ES-I3 (cell line): ENCODE data around the gene ITIH5.

Experiments
- H3K36me3 ChIP-seq: 2 replicates; pipeline ENCODE4 v1.6.1; 2013; ENCODE audit warnings: mild to moderate bottlenecking, low read length, control low read depth, moderate library complexity; ENCODE audit not compliant: insufficient read depth
- H3K4me1 ChIP-seq: 2 replicates; pipeline ENCODE4 v1.6.1; 2013; ENCODE audit warnings: mild to moderate bottlenecking, control low read depth, low read length; ENCODE audit not compliant: insufficient read depth
- H3K9ac ChIP-seq: 2 replicates; pipeline ENCODE4 v1.6.1; 2013; ENCODE audit warnings: low read depth, mild to moderate bottlenecking, low read length, moderate library complexity
- H3K9me3 ChIP-seq: 2 replicates; pipeline ENCODE4 v1.6.1; 2013; ENCODE audit warnings: mild to moderate bottlenecking, low read length, moderate library complexity; ENCODE audit not compliant: control insufficient read depth, insufficient read depth

Gene ITIH5

DNA sequence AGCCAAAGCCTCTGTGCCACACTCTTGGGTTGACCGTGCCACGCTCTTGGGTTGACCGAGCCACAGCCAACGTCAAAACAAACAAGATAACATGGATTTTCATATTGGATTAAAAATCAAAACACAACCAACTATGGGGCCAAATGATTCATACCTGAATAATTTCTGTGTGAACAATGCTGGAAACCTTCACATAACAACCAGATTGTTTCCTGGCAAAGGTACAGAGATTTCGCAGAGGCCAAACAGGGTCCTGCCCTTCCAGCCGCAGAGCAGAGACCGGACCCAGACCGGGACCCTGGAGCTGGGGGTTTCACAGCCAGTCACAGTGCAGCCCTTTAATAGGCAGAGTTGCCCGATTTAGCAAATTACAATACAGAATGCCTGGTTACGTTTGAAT lies 40.5 kb downstream of the ITIH5 start:
- no peak overlapping the region for H3K9ac ChIP-seq

GRCh38 chr10:7625836-7626235 lies 40.9 kb downstream of the ITIH5 start:
- Histone ChIP-seq H3K4me1 (no peaks in the 10 kb centered on the region), H3K36me3 (no peaks in the 10 kb centered on the region)

More for the DNA sequence above, 40.5 kb downstream of the ITIH5 start:
- H3K36me3 ChIP-seq, result no peaks in the 10 kb centered on the region
- H3K4me1 ChIP-seq, result no peaks in the 10 kb centered on the region
- no peaks in the 10 kb centered on the region for H3K9me3 ChIP-seq

DNA sequence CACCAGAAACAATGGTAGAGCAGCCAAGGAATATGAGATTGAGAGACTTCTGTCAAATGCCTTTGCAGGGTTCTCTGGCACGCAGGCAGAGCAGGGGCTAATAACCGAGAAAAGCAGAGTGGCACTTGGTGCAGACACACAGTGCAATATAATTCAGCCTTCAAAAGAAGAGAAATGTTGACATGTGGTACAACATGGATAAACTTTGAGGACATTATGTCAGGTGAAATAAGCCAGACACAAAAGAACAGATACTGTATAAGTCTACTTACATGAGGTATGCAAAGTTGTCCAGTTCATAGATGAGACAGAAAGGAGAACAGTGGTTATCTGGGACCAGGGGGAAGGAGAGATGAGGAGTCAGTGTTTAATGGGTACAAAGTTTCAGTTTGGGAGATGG lies 41.8 kb downstream of the ITIH5 start:
- H3K36me3 ChIP-seq, result no peaks in the 10 kb centered on the region
- H3K9me3 ChIP-seq, result no peaks in the 10 kb centered on the region

More at GRCh38 chr10:7625836-7626235, 40.9 kb downstream of the ITIH5 start:
- H3K9me3 ChIP-seq, result no peaks in the 10 kb centered on the region
- no peak overlapping the region for H3K9ac ChIP-seq

GRCh38 chr10:7622969-7623368 lies 43.8 kb downstream of the ITIH5 start:
- no peaks in the 10 kb centered on the region for H3K36me3 ChIP-seq
- no peak overlapping the region for H3K9ac ChIP-seq
- no peaks in the 10 kb centered on the region for H3K4me1 ChIP-seq
- no peaks in the 10 kb centered on the region for H3K9me3 ChIP-seq

More for the DNA sequence above, 41.8 kb downstream of the ITIH5 start:
- no peaks in the 10 kb centered on the region for H3K4me1 ChIP-seq
- no peak overlapping the region for H3K9ac ChIP-seq

GRCh38 chr10:7618461-7618860 lies 48.3 kb downstream of the ITIH5 start:
- no peak overlapping the region for H3K9ac ChIP-seq
- H3K4me1 ChIP-seq, result no peaks in the 10 kb centered on the region
- H3K36me3 ChIP-seq, result no peaks in the 10 kb centered on the region
- H3K9me3 ChIP-seq, result no peaks in the 10 kb centered on the region

GRCh38 chr10:7611909-7612308 lies 54.9 kb downstream of the ITIH5 start:
- Histone ChIP-seq H3K9me3 (no peaks in the 10 kb centered on the region), H3K9ac (no peak overlapping the region), H3K4me1 (peaks cover 3% of the 10 kb centered on the region; the same call in 1 of the 2 replicates), H3K36me3 (no peaks in the 10 kb centered on the region)

GRCh38 chr10:7610651-7611389 lies 55.9 kb downstream of the ITIH5 start:
- Histone ChIP-seq H3K4me1 (peaks cover 4% of the 10 kb centered on the region; the same call in 1 of the 2 replicates), H3K9ac (no peak overlapping the region), H3K9me3 (no peaks in the 10 kb centered on the region), H3K36me3 (no peaks in the 10 kb centered on the region)

- Histone ChIP-seq H3K36me3 (no peaks in the 10 kb centered on the region), H3K9ac (no peak overlapping the region), H3K4me1 (peaks cover 4% of the 10 kb centered on the region; the same call in 1 of the 2 replicates), H3K9me3 (no peaks in the 10 kb centered on the region)
Observed at GRCh38 chr10:7610026-7610425, 56.7 kb downstream of the ITIH5 start.

- H3K4me1 ChIP-seq, result peaks cover 4% of the 10 kb centered on the region; the same call in 1 of the 2 replicates
- H3K36me3 ChIP-seq, result no peaks in the 10 kb centered on the region
- H3K9me3 ChIP-seq, result no peaks in the 10 kb centered on the region
- no peak overlapping the region for H3K9ac ChIP-seq
Observed at GRCh38 chr10:7609556-7609955, 57.2 kb downstream of the ITIH5 start.

GRCh38 chr10:7608001-7608400 lies 58.8 kb downstream of the ITIH5 start:
- H3K36me3 ChIP-seq, result no peaks in the 10 kb centered on the region
- H3K9me3 ChIP-seq, result no peaks in the 10 kb centered on the region

GRCh38 chr10:7606951-7607404 lies 59.8 kb downstream of the ITIH5 start:
- no peaks in the 10 kb centered on the region for H3K9me3 ChIP-seq
- H3K4me1 ChIP-seq, result peaks cover 4% of the 10 kb centered on the region; the same call in 1 of the 2 replicates
- no peak overlapping the region for H3K9ac ChIP-seq
- no peaks in the 10 kb centered on the region for H3K36me3 ChIP-seq

More at GRCh38 chr10:7608001-7608400, 58.8 kb downstream of the ITIH5 start:
- Histone ChIP-seq H3K9ac (no peak overlapping the region), H3K4me1 (peaks cover 4% of the 10 kb centered on the region; the same call in 1 of the 2 replicates)

DNA sequence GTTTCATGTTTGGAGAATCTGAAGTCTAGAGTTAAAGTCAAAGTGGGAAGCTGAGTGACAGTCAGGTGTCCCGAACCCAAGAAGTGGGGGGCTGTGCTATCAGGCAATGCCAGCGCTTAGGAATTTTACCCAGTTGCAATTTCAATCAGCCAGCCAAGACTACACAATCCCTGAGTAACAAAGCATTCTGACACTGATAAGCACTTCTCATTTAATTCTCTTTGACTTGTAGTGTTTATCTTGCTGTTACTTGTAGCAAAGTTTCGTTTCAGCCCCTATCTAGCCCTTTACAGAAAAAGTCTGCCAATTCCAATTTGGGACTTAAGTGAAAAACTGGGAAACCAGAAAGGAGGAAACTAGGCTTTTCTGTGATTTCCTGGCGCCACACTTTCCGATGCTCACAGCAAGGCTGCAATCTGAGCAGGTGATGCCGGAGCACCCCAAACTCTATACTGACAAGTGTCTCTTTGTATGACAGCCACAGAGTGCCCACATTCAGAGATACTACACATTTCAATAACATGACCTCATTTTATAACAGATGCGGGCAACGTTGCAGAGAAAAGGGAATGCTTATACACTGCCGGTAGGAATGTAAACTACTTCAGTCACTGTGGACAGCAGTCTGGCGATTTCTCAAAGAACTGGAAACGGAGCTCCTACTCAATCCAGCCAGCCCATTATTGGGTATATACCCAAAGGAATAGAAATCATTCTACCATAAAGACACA lies 61.0 kb downstream of the ITIH5 start:
- peaks cover 4% of the 10 kb centered on the region; the same call in 1 of the 2 replicates for H3K4me1 ChIP-seq
- H3K9ac ChIP-seq, result no peak overlapping the region
- H3K36me3 ChIP-seq, result no peaks in the 10 kb centered on the region
- H3K9me3 ChIP-seq, result no peaks in the 10 kb centered on the region

DNA sequence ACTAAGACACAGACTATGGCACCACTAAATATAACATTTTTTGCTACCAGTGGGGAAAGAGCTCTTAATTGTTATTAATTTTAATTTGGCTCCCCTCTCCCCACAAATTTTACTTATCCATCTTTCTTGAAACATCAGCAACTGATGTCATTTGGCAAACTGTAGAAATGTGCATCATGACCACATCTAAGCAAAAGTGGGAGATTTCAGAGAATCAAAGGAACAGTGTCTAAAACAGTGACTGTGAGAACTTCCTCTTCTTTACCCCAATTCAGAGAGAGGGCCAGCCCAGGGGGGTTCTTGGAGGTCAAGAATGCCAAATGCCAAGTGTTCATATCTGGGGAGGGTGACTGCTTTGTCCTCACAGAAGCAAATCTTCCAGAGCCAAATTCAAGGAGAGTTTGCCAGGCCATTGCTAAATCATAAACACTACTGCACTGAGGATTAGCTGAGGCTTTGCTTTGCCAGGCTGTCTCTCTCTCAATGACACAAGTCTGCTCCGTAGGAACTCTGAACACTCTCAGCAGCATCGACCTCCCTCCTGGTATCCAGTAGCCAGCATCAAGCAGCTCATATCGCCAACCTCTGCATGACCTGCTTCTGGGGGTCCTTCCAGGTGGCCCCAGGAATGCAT lies 65.6 kb downstream of the ITIH5 start:
- no peak overlapping the region for H3K9ac ChIP-seq
- no peaks in the 10 kb centered on the region for H3K36me3 ChIP-seq
- H3K4me1 ChIP-seq, result no peaks in the 10 kb centered on the region
- H3K9me3 ChIP-seq, result no peaks in the 10 kb centered on the region

- Histone ChIP-seq H3K4me1 (no peaks in the 10 kb centered on the region), H3K9ac (no peak overlapping the region), H3K36me3 (no peaks in the 10 kb centered on the region), H3K9me3 (no peaks in the 10 kb centered on the region)
Observed at GRCh38 chr10:7598771-7599170, 68.0 kb downstream of the ITIH5 start.
